Fibroblast of mammary gland (primary cell): Measurements from ENCODE around the gene JAKMIP1.

ENCODE experiments used
- DNase-seq: peaks from one replicate; pipeline ENCODE4 v3.0.0-alpha.2; 2010; ENCODE audit warnings: low read depth
- H3K4me3 ChIP-seq: 2 replicates; pipeline ENCODE4 v1.5.1; 2011; ENCODE audit warnings: low read depth, mild to moderate bottlenecking, low read length, moderate library complexity; ENCODE audit not compliant: control insufficient read depth
- CTCF ChIP-seq: conservative IDR thresholded peaks from 2 replicates; pipeline ENCODE4 v1.5.1; 2011; ENCODE audit warnings: low read depth, low read length, inconsistent platforms; ENCODE audit not compliant: control insufficient read depth, insufficient read depth

Gene JAKMIP1

GRCh38 chr4:6161921-6162464, 38.4 kb downstream of the JAKMIP1 start:
- DNase-seq, result no peak
- no peak for TF ChIP-seq CTCF
- H3K4me3 ChIP-seq, result no peak overlapping the region

GRCh38 chr4:6160536-6160935, 39.8 kb downstream of the JAKMIP1 start:
- no peak overlapping the region for H3K4me3 ChIP-seq
- no peak for TF ChIP-seq CTCF
- DNase-seq, result no peak

- no peak for DNase-seq
- H3K4me3 ChIP-seq, result no peak overlapping the region
- TF ChIP-seq CTCF, result no peak
Measured at GRCh38 chr4:6157926-6158325, 42.4 kb downstream of the JAKMIP1 start.

GRCh38 chr4:6155996-6156750, 44.2 kb downstream of the JAKMIP1 start:
- no peak for DNase-seq
- no peak for TF ChIP-seq CTCF
- H3K4me3 ChIP-seq, result no peak overlapping the region

- no peak for TF ChIP-seq CTCF
- DNase-seq, result no peak
- H3K4me3 ChIP-seq, result no peak overlapping the region
Measured at GRCh38 chr4:6154875-6155274, 45.5 kb downstream of the JAKMIP1 start.

- no peak for TF ChIP-seq CTCF
- DNase-seq, result no peak
Measured at GRCh38 chr4:6153874-6154273, 46.5 kb downstream of the JAKMIP1 start.

More at GRCh38 chr4:6153874-6154273, 46.5 kb downstream of the JAKMIP1 start:
- no peak overlapping the region for H3K4me3 ChIP-seq
